Prostate gland (tissue), 2 donors: ENCODE measurements around the gene LGI1. TPM values are rescaled to one million over a fixed set of nuclear protein-coding genes. Genes with fewer than 3 reads are reported as not detected.

Experiments used
- DNase-seq: peaks from one replicate; pipeline ENCODE4 v3.0.0-alpha.2; 2019; ENCODE audit warnings: low spot score
- H3K27ac ChIP-seq, 2 donors: fragments of 200-600 bp; sonication (generic); 2 replicates each; pipeline ENCODE4 v1.5.1; 2017 to 2019
- H3K27me3 ChIP-seq: fragments of 200-600 bp; sonication (generic); replicated peaks from 2 replicates; pipeline ENCODE4 v1.5.1; 2019; ENCODE audit not compliant: insufficient read depth
- H3K36me3 ChIP-seq, 2 donors: fragments of 200-600 bp; sonication (generic); 1 replicate in 1 of 2; 2 replicates in 1 of 2; pipeline versions ENCODE4 v1.5.1 to v1.8.1; 2017 to 2019
- H3K4me1 ChIP-seq: fragments of 200-600 bp; sonication (generic); replicated peaks from 2 replicates; pipeline ENCODE4 v1.5.1; 2019
- H3K4me3 ChIP-seq, 2 donors: fragments of 200-600 bp; sonication (generic); 2 replicates each; pipeline ENCODE4 v1.5.1; 2017 to 2019
- H3K9me3 ChIP-seq: fragments of 200-600 bp; sonication (generic); 2 replicates; pipeline ENCODE4 v1.5.1; 2017
- POLR2A ChIP-seq: fragments of 450-650 bp; IDR thresholded peaks from one replicate; pipeline ENCODE4 v1.6.1; 2016; ENCODE audit warnings: antibody characterized with exemption, mild to moderate bottlenecking
- POLR2AphosphoS5 ChIP-seq: sonication (generic); formaldehyde crosslinking; IDR thresholded peaks from one replicate; pipeline ENCODE4 v1.6.1; 2017; ENCODE audit warnings: antibody characterized with exemption
- WGBS: methylation state at CpG from one replicate; pipeline ENCODE4 v1.1.5; 2018; 5-methylcytosine and 5-hydroxymethylcytosine counted together
- intact Hi-C: fragments of 100-400 bp; cut with DNase I; formaldehyde crosslinking; loops from one replicate; pipeline ENCODE4 v1.14.2; 2022
- total RNA-seq, 2 donors: library from RNA; depleted of rRNA; stranded (reverse); fragments of >200 nt; gene quantifications; one replicate each; pipeline ENCODE4 v1.1.0, GENCODE V29; 2016
- TF ChIP-seq, protein P1 (sequence below), 4 experiments: fragments of 200-600 bp in 2 of 4; fragments of 450-650 bp in 2 of 4; sonication (generic) in 2 of 4; IDR thresholded peaks; 1 replicate in 3 of 4; 2 replicates in 1 of 4; pipeline ENCODE4 v1.5.1; 2016 to 2019; ENCODE audit warnings: antibody characterized with exemption in 4 of 4, mild to moderate bottlenecking in 2 of 4, moderate library complexity in 2 of 4

LGI1 gene
- total RNA-seq, 2 donors from 2014 or later: 0.23 to 0.91 TPM

DNA sequence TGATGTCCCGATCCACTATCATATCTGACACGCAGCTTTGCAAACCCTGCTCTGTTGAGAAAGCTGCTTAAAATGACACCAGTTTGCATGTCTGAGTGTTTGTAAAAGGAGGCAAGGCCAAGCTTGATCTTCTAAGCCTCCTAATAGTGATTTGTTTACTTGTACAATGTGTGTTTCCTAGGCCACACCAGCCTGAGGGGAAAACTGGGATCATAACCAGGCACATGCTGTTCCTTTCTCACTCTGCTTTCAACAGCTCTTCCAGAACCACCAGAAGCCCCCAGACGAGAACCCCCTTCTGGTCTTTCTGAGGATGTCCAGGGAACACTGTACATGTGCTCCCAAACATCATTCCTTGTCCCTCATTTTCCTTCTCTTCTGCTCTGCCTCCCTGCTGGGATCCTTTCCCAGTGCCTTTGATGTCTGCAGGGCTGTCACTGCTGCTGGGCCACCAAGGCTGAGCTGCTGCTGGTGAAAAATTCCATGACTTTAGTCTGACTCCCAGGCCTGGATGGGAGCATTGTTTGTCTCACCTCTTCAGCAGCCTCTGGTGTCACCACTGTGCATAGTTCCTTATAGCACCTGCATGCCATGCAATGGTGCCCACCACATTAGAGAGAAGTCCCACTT, 4.0 kb upstream of the LGI1 start:
- DNase-seq: no peak
- H3K27me3 ChIP-seq: no peaks in the 10 kb centered on the region
- H3K9me3 ChIP-seq: no peaks in the 10 kb centered on the region
- TF ChIP-seq POLR2AphosphoS5 (no peak), POLR2A (no peak)
- TF ChIP-seq, protein P1, sequence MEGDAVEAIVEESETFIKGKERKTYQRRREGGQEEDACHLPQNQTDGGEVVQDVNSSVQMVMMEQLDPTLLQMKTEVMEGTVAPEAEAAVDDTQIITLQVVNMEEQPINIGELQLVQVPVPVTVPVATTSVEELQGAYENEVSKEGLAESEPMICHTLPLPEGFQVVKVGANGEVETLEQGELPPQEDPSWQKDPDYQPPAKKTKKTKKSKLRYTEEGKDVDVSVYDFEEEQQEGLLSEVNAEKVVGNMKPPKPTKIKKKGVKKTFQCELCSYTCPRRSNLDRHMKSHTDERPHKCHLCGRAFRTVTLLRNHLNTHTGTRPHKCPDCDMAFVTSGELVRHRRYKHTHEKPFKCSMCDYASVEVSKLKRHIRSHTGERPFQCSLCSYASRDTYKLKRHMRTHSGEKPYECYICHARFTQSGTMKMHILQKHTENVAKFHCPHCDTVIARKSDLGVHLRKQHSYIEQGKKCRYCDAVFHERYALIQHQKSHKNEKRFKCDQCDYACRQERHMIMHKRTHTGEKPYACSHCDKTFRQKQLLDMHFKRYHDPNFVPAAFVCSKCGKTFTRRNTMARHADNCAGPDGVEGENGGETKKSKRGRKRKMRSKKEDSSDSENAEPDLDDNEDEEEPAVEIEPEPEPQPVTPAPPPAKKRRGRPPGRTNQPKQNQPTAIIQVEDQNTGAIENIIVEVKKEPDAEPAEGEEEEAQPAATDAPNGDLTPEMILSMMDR (IDR thresholded peaks at IDR 0.05): no peak
- 60% methylated on average over 3 of the region's 3 CpGs for WGBS
- H3K27ac ChIP-seq: no peak overlapping the region
- H3K4me1 ChIP-seq: no peaks in the 10 kb centered on the region
- H3K36me3 ChIP-seq: no peaks in the 10 kb centered on the region
- intact Hi-C loops: no loop called here
- no peak overlapping the region for H3K4me3 ChIP-seq

DNA sequence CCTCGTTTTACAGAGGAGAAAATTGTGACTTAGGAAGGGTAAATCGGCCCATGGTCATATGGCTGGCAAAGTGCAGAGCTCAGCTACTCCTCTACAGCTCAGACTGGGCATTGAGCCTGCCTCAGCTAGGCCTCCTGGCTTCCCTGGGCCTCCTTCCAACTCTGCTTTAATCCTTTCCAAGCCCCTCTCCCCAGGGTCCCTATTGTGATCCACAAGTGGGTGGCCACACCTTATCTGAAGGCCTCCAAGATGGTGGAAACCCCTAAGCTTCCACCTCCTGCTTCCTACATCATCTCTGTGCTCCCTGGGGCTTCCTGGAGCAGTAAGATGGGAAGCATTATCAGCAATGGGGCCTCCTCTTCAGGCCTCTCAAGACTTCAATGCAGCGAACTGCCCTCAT, 3.0 kb upstream of the LGI1 start:
- 88% methylated on average over 3 of the region's 3 CpGs for WGBS
- intact Hi-C loops: no loop called here
- Histone ChIP-seq H3K9me3 (no peaks in the 10 kb centered on the region), H3K4me3 (no peak overlapping the region), H3K4me1 (no peaks in the 10 kb centered on the region), H3K27me3 (no peaks in the 10 kb centered on the region), H3K27ac (no peak overlapping the region), H3K36me3 (no peaks in the 10 kb centered on the region)
- DNase-seq: no peak
- TF ChIP-seq, protein P1 (IDR thresholded peaks at IDR 0.05): no peak
- TF ChIP-seq POLR2AphosphoS5 (no peak), POLR2A (no peak)

DNA sequence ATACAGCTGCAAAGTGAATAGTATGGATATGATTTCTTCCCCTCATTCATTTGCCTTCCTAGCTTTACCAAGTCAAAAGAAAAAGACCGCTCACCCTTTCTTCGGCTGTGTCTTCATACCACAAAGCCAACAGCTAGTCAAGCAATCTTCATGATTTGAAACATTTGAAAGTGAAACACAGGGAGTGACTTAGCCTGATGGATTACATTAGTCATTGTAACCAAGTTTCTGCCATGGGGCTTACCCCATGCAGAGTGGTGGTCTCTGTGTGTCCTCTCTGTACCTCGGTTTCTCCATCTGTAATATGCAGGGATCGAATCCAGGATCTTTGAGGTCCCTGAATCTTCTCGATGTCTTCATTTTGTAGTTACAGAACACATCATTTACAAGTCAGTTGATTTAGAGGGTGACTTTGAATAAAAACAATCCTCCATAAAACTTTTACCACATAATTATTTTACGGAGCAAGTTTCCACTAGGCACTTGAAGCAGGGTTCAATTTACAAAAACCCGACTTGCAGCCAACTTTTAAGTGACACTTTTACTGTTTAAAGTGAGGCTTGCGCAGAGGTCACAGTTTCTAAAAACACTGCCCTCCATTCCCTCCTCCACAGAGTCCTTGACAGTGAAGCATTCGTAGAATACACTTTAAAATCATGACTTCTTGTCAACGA, 2.2 kb upstream of the LGI1 start:
- H3K27me3 ChIP-seq: no peaks in the 10 kb centered on the region
- H3K27ac ChIP-seq: no peak overlapping the region
- H3K9me3 ChIP-seq: no peaks in the 10 kb centered on the region
- no peaks in the 10 kb centered on the region for H3K4me1 ChIP-seq
- no peak for DNase-seq
- TF ChIP-seq, protein P1 (IDR thresholded peaks at IDR 0.05): no peak
- TF ChIP-seq POLR2AphosphoS5 (no peak), POLR2A (no peak)
- 26% methylated on average over 10 of the region's 10 CpGs for WGBS
- no peak overlapping the region for H3K4me3 ChIP-seq
- intact Hi-C loops: no loop called here
- no peaks in the 10 kb centered on the region for H3K36me3 ChIP-seq

DNA sequence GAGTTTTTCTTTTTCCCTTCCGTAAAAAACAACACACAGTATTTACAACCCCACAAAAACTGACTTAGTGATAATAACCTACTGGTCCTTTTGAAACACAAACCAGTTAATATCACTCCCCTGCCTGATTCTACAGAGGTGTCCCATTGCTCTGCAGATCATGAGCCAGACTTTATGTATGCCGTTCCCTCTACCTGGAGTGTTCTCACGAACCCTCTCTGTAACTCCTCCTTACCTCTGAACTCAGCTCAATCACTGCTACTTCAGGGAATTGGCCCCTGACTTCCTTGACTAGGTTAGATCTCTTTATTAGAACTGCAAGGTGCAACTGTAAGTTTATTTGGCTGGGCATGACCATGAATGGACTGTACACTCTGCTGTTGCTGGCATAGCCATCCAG, 1.6 kb upstream of the LGI1 start:
- Histone ChIP-seq H3K36me3 (no peaks in the 10 kb centered on the region), H3K27me3 (no peaks in the 10 kb centered on the region), H3K4me3 (no peak overlapping the region), H3K27ac (no peak overlapping the region), H3K4me1 (no peaks in the 10 kb centered on the region), H3K9me3 (no peaks in the 10 kb centered on the region)
- intact Hi-C loops: no loop called here
- 23% methylated on average over 3 of the region's 3 CpGs for WGBS
- no peak for TF ChIP-seq POLR2A
- no peak for TF ChIP-seq POLR2AphosphoS5
- TF ChIP-seq, protein P1 (IDR thresholded peaks at IDR 0.05): no peak
- no peak for DNase-seq

DNA sequence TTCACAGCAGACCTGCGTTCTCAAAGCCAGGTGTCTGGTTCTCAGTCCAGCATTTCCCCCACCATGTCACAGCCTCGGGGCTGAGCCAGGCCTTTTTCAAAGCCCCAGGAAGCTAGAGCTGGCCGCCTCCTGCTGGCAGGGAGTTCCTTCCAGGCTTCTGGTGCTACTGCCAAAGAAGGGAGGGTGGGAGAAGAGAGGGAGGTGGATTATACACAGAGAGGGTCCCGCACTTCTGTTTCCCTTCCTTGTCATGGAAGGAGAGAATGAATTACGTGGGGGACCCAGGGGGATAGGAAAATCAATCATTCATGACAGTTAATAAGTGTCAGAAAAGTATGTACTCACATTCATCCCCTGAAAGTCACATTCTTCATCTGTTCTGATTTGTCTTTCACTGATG, 600 bp upstream of the LGI1 start:
- intact Hi-C loops: no loop called here
- 36% methylated on average over 5 of the region's 5 CpGs for WGBS
- Histone ChIP-seq H3K4me1 (no peaks in the 10 kb centered on the region), H3K27ac (no peak overlapping the region), H3K27me3 (peaks cover 3% of the 10 kb centered on the region), H3K9me3 (no peaks in the 10 kb centered on the region), H3K4me3 (no peak overlapping the region), H3K36me3 (no peaks in the 10 kb centered on the region)
- DNase-seq: no peak
- no peak for TF ChIP-seq POLR2A
- TF ChIP-seq, protein P1 (IDR thresholded peaks at IDR 0.05): no peak
- no peak for TF ChIP-seq POLR2AphosphoS5
